Measurements from ENCODE around the gene YJU2.
A peak's percentile ranks its signal among the peaks of the same experiment; 100 is the strongest.
"Not testable (repeated sequence)": the region's sequence is repeated elsewhere in the genome, so short reads cannot be mapped to it uniquely, and the experiment has no call there.

YJU2 gene

DNA sequence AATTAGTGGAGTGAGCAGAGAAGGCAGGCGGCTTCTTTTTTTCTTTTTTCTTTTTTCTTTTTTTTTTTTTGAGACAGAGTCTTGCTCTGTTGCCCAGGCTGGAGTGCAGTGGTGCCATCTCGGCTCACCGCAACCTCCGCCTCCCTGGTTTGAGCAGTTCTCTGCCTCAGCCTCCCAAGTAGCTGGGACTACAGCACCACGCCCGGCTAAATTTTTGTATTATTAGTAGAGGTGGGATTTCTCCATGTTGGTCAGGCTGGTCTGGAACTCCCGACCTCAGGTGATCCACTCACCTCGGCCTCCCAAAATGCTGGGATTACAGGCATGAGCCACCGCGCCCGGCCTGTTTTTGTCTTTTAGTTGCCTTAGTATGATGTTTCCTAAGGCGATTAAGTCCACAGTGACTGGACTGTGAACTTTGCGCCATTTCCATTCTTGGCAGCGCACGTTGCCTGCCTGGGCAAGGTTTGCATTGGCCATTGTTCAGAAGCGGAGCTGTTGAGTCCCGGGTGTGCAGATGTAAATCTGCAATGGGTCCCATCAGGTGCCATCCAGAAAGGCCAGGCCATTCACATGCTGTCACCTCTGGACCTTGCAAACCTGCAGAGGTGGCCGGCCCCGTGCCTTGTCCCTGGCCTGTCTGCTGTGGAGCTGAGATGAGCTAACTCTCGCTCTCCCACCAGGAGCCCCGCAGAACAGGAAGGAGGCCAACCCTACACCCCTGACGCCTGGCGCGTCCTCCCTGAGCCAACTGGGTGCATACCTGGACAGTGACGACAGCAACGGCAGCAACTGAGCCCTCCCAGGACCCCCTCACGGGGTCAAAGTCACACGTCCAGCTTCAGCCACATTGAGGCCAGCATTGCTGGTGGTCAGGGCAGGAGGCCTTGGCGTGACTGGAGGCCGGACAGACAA is 21.3 kb downstream of the YJU2 start:
- DNase-seq (ENCODE audit: low spot score): no peak

DNA sequence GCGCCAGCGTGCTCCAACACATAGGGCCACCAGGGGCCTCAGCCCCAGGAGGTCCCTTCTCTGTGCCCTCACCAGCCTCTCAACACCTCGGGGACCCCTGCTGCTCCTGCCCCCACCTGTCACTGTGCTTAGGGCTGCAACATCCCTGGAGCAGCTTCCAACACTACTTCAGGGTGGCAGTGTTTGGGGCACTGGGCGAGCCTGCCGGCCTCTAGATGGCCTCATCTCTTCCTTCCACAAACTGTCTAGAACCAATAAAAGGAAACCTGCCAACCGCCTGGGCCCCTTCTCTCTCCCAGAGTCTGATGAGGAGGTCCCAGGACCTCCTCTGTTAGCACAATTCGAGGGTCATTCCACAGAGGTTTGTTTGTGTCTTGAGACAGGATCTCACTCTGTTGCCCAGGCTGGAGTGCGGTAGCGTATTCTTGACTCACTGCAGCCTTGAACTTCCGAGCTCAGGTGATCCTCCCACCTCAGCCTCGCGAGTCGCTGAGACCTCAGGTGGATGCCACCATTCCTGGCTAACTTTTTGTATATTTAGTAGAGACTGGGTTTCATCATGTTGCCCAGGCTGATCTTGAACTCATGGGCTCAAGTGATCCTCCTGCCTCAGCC is 22.0 kb downstream of the YJU2 start:
- DNase-seq (ENCODE audit: low spot score): no peak

DNA sequence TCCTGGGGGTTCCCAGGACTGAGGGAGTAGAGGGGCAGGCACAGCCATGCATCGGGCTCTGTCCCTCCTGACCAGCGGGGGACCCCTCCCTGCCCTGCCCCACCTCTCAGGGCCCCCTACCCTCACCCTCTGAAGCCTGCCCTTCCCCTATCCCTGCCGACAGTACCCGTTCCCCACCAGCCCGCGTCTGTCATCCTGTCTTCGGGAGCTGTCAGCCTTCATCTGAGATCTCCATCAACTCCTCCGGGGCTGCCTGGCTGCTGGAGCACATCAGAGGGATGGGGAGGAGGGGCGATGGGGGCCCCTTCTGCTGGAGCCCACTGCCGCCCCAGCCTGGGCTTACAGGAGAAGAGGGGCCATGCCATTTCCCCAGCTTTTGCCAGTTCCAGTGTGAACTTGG is 26.0 kb downstream of the YJU2 start:
- no peak for DNase-seq (ENCODE audit: low spot score)

DNA sequence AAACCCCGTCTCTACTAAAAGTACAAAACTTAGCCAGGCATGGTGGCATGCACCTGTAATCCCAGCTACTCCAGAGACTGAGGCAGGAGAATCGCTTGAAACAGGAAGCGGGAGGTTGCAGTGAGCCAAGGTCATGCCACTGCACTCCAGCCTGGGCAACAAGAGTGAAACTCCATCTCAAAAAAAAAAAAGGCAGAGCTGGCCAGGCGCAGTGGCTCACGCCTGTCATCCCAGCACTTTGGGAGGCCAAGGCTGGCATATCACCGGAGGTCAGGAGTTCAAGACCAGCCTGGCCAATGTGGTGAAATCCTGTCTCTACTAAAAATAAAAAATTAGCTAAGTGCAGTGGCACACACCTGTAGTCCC is 27.4 kb downstream of the YJU2 start:
- not testable (repeated sequence) for DNase-seq (ENCODE audit: low spot score)

DNA sequence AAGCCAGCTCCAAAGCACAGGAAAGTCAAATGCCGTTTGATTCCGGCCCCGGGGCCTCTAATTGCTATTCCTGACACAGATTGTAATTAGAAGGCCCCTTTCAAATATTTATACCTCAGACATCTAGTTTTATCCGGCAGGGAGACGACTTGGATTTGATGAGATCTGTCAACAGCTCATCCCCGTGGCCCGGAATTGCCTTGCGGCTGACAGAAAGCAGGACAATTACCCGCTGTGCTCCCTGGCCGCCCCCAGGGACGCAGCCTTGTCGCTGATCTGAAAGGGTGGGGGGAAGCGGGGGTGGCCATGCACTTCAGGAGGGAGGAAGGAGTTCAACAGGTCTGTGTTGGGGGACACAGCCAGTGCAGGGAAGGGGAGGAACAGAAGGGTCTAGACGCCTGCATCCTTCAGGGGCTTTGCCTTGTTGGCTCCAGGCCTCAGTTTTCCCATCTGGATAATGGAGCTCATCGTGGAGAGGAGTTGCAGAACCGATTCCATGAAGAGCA is 30.4 kb downstream of the YJU2 start:
- no peak for DNase-seq (ENCODE audit: low spot score)

DNA sequence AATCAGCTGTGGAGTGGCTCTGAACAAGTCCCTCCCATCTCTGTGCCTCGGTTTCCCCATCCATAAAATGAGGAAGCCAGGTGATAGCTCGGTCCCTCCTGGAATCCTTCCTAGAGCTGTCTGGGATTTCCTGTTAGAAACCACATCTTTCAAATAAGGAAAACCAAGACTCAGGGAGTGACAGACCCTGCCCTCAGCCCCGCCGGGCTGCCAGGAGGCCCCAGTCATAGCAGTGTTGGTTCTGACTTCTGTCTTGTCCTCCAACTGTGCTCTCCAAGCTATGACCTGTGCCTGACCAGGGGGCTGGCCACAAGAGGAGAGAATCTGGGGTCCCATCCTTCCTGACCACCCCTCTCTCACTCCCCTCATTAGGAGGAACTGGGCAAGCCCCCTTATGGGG is 31.1 kb downstream of the YJU2 start:
- no peak for DNase-seq (ENCODE audit: low spot score)

DNA sequence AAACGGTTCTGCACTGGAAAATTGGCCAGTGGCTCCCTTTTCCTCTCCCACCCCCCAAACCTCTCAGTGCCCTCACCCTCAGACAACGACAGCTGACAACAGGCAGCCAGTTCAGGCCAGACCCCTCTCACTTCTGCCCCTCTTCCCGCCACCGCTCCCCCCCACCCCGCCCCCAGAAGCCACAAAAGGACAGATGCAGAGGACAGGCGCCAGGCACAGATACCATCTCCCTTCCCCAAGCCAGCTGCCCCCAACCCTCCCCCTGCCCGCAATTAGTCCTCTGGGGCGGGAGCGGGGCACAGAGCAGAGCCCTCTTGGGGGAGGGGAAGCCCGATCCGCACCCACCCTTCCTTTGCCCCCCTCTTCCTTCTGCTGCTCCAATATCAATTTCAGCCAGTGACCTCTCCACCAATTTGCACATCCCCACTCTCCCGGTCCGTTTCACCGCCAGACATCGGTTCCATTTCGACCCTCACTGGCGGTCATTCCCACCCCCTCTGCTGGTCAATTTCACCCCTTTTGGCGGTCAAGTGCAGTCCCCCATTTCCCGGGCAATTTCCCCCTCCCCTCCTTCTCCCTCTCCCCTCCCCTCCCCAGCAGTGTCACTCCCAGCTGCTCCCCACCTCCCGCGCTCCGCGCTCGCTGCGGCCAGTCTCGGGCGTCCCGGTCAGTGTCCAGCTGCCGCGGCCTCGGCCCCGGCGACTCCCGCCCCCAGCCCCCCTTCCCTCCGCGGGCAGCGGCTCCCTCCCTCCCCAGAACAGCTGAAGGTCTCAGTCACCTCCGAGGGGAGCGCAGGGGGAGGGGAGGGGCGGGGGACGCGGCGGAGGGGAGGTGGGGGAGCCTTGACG is 31.8 kb downstream of the YJU2 start, which contains the start of gene SHD:
TSS of gene SHD (plus strand) at position 848 of the 848 bp plus-strand sequence. CDS start 798 bp downstream, outside the sequence.
- peak; percentile 55 for DNase-seq (ENCODE audit: low spot score)

DNA sequence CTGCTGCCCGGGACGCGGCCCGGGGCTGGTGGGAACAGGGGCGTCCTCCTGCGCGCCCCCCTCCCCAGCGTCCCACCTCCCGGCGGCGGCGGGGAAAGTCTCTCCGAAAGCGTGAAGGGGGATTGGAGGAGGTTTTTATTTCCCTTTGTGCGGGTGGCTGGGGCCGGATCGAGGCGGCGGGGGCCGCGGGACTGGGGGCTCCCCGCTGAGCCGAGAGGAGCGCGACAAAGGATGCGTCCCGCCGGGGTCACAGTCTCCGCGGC is 32.3 kb downstream of the YJU2 start:
- no peak for DNase-seq (ENCODE audit: low spot score)

DNA sequence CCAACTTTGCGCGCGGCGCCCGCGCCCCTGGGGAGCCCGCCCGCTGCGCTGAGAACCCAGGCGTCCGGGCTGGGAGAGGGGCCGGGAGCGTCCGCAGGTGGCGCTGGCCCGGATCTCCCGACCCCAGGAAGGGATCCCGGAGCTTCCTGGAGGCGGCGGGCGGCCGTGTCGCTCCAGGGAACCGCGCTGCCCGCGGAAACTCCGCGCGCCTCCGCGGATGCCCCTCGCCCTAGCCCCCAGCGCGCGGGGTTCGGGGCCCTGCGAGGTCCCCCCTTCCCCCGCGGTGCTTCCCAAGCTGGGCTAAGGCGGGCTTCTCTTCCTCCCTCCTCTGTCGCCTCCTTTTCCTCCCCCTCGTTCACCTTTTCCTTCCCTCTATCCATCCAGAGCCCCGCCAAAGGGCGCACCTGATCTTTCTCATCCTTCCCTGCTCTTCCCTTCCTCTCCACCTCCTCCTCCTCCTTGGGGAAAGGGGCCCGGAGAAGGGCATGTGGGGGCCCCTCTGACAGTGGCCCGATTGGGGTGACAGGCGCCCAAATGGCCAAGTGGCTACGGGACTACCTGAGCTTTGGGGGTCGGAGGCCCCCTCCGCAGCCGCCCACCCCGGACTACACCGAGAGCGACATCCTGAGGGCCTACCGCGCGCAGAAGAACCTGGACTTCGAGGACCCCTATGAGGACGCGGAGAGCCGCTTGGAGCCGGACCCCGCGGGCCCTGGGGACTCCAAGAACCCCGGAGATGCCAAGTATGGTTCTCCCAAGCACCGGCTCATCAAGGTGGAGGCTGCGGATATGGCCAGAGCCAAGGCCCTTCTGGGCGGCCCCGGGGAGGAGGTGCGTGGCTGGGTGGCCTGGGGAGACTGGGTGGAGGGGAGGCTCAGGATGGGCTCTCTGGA is 32.9 kb downstream of the YJU2 start:
- no peak for DNase-seq (ENCODE audit: low spot score)

DNA sequence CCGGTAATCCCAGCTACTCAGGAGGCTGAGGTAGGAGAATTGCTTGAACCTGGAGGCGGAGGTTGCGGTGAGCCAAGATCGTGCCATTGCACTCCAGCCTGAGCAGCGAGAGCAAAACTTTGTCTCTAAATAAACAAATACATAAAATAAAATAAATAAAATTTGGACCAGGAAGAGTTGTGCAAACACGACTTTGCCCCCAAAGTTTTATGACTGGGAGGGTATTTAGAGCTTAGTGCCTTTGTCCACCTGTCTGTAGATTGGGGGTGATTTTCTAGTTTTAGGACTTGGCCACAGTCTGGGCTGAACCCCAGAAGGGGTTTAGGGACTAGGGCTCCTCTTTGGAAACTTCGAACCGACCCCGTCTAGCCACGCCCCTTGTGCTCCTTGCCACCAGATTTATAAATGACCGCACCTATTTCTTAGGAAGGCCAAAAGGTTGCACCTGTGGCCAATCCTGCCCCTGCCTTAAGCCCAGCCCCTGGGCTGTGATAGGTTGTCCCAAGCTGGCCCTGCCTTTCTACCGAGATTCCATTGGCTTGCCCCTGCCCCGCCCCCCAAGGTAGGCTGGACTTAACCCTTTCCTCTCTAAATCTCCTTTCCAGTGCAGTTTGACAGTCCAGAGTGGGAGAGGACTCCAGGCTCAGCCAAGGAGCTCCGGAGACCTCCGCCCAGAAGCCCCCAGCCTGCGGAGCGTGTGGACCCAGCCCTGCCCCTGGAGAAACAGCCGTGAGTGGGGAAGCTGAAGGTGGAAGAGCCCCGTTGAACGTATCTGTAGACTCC is 37.5 kb downstream of the YJU2 start:
- DNase-seq (ENCODE audit: low spot score): peak; percentile 100

DNA sequence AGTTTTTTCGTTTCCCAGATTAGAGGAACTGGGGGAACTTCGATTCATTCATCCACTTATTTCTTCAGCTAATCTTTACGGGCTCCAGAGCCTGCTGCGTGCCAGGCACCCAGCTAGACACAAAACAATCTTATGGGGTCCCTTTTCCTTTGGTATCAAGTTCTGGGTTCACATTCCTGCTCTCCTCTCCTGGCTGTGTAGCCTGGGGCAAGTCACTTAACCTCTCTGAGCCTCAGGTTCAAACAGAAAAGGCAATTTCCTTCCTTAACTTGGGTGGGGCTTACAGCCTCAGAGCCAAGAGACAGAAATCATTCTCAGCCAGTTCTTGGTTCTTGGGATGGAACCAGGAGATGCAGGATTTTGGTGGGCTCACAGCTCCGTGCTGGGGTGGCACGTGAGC is 38.1 kb downstream of the YJU2 start:
- DNase-seq (ENCODE audit: low spot score): no peak

DNA sequence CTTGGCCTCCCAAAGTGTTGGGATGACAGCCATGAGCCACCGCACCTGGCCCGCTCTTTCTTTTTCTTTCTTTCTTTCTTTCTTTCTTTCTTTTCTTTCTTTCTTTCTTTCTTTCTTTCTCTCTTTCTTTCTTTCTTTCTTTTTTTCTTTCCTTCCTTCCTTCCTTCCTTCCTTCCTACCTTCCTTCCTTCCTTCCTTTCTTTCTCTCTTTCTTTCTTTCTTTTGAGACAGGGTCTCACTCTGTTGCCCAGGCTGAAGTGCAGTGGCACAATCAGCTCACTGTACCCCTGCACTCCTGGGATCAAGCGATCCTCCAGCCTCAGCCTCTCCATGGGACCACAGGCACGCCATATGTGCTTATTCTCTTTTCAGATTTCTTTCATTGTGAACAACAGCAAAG is 39.3 kb downstream of the YJU2 start:
- DNase-seq (ENCODE audit: low spot score): not testable (repeated sequence)

DNA sequence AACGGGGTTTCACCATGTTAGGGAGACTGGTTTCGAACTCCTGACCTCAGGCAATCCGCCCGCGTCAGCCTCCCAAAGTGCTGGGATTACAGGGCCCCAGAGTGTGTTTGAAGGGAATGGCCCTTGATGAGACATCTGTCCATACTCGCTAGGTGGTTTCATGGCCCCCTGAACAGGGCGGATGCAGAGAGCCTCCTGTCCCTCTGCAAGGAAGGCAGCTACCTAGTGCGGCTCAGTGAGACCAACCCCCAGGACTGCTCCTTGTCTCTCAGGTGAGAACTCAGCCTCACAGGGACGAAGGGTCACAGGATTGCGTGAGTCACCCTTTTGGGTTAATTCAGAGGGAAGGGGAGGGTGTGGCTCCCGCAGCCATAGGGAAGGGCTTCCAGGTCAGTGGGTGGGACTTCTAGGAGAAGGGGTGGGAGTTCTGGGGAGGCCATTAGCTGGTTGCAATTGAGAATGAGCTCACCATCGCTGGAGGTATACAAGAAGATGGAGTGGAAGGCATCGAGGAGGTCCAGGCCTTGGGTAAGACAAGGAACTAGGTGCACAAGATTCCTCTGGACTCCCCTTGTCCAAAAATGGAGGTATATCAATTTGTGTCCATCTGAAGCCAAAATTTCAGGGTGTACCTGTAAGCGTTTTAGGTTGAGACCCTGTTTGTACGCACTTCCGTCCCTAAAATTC is 41.4 kb downstream of the YJU2 start:
- no peak for DNase-seq (ENCODE audit: low spot score)

DNA sequence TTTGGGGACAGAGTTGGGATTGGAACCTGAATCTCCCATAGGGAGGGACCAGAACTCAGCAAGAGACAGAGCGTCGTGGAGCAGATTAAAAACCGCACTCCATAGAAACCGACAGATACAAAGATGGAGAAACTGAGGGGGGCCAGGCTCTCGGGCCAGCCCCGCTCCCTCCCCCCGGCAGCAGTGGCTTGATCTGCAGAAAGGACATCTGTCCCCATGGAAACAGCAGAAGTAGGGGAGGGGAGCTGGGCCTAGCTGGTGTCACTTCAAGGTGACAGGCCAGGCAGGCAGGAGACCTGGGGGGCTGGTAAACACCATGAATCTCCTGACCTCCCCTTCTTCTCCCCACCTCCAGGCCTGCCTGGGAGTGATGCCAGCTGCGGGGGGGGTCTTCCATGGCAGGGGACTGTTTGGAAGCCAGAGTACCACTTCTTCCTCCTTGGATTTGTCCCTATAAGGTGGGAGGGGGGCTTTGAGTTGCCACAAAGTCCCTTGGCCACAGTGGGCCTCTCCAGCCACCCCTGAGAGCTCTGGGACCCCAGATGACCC is 44.4 kb downstream of the YJU2 start:
- no peak for DNase-seq (ENCODE audit: low spot score)

DNA sequence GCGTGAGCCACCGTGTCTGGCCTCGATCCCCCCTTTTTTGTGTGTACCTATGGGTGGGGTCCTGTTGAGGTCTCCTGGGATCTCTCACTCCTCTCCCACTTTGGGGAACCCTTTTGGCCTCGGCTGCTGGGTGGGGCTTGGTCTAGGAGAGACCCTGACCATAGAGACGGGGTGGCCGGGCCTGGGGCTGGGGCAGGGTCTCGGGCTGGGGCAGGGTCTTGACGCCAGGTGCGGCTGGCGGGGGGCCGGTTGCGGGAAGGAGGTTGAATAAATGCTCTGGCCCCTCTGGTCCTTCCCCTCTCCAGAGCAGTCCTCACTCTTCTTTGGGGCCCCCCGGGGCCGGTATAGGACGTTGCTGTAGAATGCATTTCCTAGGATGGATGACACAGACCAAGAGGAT is 45.6 kb downstream of the YJU2 start:
- DNase-seq (ENCODE audit: low spot score): no peak

DNA sequence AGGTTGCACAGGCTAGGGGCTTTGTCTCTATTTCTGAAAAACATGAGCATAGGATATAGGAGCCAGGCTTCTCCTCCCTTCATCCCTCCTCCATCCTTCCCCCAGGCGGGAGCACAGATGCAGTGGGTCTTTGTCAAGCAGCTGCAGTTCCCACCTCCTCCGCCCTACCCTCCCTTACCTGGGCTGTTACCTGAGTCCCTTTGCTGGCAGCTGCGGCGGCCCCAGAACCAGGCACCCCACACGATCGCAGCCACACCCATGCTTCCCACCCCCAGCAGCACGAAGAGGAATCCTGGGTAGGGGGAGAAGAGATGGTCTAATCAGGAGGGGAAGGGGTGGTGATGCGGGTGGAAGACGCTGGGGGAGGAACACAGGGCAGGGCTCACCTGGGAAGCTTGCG is 47.5 kb downstream of the YJU2 start:
- no peak for DNase-seq (ENCODE audit: low spot score)

DNA sequence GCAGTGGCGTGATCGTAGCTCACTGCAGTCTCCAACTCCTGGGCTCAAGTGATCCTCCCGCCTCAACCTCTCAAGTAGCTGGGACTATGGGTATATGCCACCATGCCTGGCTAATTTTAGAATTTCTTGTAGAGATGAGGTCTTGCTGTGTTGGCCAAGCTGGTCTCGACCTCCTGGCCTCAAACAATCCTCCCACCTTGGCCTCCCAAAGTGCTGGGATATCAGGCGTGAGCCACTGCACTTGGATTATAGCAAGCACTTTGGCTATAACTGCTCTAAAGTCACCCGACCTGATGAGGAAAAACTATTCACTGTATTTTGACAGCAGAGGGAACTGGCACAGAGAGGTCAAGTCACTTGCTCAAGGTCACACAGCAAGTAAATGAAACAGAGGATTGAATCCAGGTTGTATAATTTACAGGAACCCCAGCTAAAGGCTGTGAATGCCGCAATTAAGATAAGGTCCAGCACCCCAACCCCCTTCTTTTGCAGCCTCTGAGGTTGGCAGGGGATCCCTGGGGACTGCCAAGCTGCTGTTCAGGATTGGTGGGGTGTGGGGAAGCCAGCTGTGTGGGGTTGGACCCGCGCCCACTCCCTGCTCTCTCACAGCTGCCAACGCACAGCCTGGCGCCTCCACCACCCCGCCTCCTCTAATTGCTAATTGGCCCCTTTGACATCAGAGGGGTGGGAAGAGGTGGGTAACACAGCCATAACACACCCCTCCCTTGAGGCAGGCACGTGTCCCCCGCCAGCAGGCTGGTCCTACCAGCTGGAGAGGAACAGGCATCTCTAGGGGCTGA is 49.3 kb downstream of the YJU2 start:
- no peak for DNase-seq (ENCODE audit: low spot score)

DNA sequence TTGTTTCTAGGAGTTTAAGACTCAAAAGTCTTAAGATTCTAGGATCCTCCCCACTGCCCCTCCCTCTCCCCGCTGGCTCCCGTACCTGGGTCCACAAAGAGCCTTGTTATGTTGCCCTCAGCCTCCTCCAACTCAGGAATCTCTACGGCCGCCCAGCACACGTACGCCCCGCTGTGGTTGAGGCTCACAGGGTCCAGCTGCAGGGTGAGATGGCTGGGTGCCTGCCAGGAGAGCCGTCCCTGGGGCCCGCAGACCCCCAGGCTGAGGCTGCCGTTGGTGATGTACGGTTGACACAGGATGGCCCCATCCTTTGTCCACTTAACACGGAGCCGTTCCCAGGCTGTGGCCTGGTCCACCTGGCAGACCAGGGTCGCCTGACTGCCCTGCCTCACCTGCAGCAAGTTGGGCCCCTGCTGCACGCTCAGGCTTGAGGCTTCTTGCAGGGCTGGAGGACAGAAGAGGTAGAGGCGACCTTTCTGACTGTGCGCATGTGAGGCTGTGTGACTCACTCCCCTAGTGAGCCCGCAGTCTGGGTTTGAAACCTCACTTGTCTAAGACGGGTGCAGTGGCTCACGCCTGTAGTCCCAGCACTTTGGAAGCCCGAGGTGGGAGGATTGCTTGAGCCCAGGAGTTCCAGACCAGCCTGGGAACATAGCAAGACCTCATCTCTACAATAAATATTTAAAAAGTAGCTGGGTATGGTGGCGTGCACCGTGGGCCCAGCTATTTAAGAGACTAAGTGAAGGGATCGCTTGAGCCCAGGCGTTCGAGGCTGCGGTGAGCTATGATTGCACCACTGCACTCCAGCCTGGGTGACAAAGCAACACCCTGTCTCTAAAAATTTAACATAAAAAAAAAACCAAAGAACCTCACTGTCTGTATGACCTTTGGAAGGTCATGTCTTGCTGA is 51.3 kb downstream of the YJU2 start:
- DNase-seq (ENCODE audit: low spot score): no peak
